DMS53 treated with DMSO at 0.1 percent for 48 hours (cell line): ENCODE results near the gene CLCNKA.
"Not testable (repeated sequence)": the region's sequence is repeated elsewhere in the genome, so short reads cannot be mapped to it uniquely, and the experiment has no call there.

Experiments
- DNase-seq: peaks from one replicate; lab custom pipeline; 2025; ENCODE audit not compliant: unreplicated experiment; lab: John Stamatoyannopoulos, UW

The CLCNKA gene

DNA sequence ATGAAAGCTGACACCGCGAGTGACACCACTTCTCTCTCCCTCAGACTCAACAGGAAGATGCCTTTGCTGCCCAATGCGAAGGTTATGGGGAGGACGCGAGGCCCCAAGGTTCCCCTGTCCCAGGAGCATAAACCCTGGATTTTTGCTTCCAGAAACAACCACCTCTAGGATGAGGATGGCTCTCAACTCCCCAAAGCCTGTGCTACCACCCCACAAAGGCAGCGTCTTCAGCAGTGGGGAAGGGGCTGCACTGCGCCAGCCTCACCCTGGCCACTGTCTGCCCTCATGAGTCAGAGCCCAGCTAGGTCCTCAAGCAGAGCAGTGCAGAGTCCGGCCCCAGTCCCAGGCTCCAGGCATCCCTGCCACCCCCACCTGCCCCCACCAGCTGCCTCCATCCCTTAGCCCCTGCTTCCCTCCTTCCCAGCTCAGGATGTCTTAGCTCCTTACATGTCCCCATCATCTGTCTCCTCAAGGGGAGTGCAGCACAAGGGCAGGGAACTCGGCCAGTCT lies 24.7 kb upstream of the CLCNKA start:
- no peak for DNase-seq

- no peak for DNase-seq
These were observed 24.1 kb upstream of the CLCNKA start for GRCh38 chr1:15997637-15998280.

- no peak for DNase-seq
These were observed 22.9 kb upstream of the CLCNKA start for GRCh38 chr1:15998929-15999328.

DNA sequence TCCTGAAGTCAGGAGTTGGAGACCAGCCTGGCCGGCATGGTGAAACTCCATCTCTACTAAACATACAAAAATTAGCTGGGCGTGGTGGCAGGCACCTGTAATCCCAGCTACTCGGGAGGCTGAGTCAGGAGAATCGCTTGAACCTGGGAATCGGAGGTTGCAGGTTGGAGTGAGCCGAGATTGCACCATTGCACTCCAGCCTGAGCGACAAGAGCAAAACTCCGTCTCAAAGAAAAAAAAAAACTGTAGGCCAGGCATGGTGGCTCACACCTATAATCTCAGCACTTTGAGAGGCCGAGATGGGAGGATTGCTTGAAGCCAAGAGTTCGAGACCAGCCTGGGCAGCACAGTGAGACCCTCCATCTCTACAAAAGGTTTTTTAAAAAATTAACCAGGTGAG lies 20.6 kb upstream of the CLCNKA start:
- DNase-seq = not testable (repeated sequence)

GRCh38 chr1:16005597-16005996 lies 16.2 kb upstream of the CLCNKA start:
- no peak for DNase-seq

DNA sequence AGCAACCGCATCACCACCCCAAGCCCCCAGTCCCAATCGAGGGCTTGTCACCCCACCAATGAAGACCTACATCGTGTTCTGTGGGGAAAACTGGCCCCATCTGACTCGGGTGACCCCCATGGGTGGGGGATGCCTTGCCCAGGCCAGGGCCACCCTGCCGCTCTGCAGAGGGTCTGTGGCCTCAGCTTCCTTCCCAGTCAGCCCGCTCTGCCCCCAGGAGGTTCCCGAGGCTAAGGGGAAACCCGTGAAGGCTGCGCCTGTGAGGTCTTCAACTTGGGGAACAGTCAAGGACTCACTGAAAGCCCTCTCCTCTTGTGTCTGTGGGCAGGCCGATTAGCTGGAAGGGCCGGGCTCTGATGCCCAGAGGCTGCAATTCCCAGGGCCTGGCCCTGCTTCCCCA lies 15.8 kb upstream of the CLCNKA start:
- no peak for DNase-seq

- no peak for DNase-seq
These were observed 15.0 kb upstream of the CLCNKA start for GRCh38 chr1:16006552-16007485.

DNA sequence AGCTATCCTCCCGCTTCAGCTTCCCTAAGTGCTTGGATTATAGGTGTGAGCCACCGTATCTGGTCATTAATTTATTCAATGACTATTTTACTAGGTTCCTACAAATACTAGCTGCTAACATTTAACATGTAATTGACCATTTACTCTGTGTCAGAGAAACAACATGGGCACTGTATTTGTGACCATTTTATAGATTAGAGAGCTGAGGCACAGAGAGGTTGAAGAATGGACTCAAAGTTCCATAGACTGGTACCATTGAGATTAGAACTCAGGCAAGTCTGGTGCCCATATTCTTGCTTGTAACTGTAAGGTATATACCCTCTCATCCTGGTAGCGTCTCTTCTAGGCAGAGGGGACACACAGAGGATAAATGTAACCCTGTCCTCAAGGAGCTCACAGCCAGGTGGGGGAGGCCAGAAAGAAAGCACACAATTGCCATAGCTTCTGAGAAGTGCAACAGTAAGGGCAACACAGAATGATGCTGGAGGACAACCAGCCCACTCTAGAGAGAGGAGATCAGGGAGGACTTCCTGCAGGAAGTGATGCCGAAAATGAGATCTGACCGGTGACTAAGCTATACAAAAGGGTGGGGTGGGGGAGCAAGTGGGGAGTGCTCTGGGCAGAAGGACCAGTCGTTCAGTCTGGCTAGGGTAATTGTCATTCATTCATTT lies 14.0 kb upstream of the CLCNKA start:
- DNase-seq = no peak

DNA sequence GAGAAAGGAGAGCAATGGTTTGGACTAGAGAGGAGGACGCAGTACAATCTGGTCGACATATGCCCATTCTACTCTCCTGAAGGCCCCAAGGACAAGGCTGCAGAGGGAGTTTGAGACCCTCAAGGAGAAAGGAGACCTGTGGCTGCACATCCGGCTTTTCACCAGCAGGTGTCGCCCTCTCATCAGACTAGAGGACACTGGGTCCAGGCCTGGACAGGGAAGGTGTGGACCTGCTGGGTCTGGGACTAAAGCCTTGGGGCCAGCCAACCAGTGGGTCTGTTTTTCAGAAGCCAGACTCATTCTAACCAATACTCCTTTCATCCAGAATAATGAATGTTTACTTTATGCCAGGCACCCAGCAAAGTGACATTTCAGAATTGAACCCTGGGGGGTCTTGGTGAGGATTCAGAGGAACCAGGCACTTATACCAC lies 12.8 kb upstream of the CLCNKA start:
- DNase-seq = peak; percentile 72

DNA sequence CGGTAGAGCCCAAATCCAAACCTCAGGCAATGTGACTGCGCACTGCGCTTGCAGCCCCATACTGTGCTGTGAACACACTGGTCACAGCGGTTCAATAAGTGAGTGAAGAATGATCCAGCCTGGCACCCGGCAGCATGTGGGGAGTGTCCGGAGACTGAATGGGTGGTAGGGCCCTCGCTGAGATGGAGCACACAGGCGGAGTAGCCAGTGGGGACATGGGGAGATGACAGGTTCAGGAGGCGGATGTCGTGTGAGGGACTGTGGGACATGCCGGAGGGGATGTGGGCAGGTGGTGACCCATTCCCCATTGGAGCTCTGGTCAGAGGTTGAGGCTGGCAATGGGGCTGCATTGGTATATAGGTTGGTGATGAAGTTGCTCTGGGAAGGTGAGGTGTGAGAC lies 12.2 kb upstream of the CLCNKA start:
- DNase-seq = no peak

DNA sequence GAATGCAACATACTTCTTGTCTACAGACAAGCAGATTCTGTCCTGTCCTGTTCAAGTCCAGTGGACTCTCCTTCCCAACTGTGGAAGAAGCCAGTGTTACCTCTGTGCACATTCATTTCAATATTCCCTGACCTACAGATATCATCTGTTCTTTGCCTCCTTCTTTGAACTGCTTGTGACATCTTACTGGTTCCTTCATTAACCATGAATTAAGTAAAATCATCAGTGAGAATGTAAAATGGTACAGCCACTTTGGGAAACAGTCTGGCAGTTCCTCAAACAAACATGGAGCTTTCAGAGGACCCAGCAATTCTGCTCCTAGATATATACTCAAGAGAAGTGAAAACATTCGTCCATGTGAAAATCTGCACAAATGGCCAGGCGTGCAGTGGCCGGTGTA lies 11.0 kb upstream of the CLCNKA start:
- DNase-seq = no peak

- no peak for DNase-seq
These were observed 9.8 kb upstream of the CLCNKA start for GRCh38 chr1:16011936-16012589.

DNA sequence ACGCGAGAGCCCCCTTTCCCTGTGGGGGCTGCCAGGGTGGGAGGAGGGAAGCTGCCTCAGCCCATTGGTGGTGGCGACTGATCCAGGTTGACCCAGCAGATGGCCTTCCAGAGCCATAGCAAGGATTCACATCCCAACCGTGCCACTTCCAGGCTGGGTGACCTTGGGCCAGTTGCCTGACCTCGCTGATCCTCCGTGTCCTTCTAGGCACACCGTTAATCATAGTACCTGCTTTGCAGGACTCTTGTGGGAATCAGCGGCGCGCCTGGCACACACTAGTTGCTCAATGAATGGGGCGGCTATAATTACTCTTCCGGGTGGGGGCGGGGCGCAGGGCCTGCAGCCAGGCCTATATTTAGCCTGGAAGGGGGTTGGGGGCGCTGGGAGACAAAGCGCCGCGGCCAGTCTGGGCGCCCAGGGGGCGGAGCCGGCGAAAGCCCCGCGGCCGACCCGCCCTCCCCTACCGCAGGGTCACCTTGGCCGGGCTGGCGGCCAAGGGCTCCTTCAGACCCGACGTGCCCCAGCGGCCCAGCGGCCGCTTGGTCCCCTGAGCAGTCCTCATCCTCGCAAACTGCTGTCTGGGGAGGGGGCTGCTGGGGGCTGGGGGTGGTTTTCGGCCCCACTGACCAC lies 9.1 kb upstream of the CLCNKA start:
- DNase-seq = no peak

DNA sequence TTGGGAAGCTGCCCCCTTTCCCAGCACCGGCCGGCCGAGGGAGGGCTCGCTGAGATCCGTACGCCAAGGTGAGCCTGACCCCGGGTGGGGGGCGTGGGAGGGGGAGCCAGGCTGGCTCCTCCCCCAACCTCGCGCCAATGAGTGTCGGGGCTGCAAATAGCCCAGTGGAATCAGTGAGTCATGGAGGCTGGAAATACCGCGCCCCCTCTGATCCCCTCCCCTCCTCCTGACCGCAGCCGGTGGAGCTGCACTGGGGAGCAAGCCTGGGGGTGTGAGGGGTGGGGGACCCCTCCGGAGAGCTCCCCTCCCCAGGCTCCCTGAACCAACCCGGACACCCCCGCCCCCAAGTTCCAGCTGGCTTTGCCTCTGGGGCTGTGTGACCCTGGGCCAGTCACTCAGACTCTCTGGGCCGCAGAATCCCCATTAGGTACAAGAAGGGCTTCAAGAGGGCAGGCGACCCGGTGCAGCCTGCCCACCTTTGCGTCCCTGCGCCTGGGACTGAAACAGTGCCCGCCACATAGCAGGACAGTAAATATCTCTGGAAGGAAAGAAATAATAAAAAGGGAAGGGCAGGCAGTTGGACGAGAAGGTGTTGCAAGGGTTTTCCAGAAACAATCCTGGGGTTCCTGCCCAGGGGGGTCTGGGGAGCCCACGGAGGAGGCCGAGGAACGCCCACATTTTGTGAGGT lies 8.5 kb upstream of the CLCNKA start:
- DNase-seq = no peak

- no peak for DNase-seq
These were observed 8.0 kb upstream of the CLCNKA start for GRCh38 chr1:16013908-16014258.

- no peak for DNase-seq
These were observed 7.0 kb upstream of the CLCNKA start for GRCh38 chr1:16014509-16015482.

DNA sequence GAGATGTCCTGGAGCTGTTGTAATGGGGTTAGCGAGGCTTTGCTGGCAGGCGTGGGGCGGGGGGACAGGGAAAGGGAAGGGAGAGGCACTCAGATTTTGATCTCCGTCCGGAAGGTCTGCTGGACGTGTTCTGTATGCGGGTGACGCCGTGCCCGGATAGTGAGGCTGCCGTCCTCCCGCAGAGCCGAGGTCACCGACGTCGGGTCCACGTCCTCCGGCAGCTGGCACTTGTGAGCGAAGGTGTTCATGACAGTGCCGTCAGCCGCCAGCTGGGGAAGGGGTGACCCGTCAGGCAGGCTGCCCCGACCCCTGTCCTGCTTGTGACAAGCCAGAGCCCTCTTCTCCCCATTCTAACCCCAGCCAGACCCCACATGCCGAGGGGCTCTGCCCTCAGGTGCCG lies 6.3 kb upstream of the CLCNKA start:
- no peak for DNase-seq

DNA sequence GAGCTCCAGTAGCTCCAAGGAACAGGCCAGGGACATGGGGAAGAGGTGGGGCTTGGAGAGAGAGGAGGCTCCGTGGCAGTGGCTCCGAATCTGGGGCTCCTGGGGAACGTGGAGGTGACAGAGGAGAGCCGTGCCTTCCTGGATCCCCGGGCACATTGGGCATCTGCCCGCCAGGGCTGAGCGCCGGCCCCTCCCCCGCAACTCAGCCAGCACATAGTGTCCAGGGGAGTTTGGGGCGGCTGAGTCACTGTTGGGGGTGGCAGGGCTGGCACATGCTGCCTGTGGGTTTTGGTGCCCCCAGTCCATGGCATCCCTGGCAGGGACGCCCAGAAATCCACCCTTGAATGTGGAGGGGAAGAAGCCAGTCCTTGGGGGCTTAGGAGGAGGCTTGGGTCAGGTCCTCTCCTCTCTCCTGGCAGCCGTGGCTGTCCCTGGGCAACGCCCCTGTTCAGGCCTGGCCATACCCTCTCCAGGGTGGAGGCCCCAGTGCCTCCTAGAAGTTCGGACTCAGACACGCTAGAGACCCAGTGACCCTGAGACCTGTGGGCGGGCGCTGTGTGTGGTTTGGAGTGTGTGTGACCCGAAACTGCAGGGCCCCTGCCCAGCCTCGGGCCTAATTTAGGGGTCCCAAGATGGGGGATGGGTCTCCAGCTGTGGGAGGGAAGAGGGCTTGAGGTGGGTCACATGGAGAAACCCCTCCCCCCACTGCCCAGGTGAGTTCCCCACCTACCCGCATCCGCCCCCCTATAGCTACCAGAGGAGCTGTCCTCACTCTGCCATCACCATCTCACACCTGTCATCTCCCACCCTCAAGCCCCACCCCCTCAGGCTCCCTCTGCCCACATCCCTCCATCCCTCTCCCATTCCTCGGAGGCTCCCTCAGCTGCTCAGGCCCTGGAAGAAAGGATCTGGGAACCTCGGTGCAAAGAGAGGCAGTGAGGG lies 5.6 kb upstream of the CLCNKA start:
- DNase-seq = no peak
